NCI-H460 (cell line): Measurements from ENCODE around the gene ALDH1A3. TPM values are rescaled to one million over a fixed set of nuclear protein-coding genes. Genes with fewer than 3 reads are reported as not detected.
"Not testable (repeated sequence)": the region's sequence is repeated elsewhere in the genome, so short reads cannot be mapped to it uniquely, and the experiment has no call there.

Experiments
- DNase-seq: peaks from one replicate; pipeline ENCODE4 v3.0.0-alpha.2; 2016; ENCODE audit warnings: low read depth; ENCODE audit errors: extremely low read depth
- polyA plus RNA-seq: library from polyadenylated mRNA; depleted of rRNA; stranded (reverse); fragments of >200 nt; gene quantifications from 2 replicates; pipeline ENCODE4 v1.2.3, GENCODE V29; 2014; cell fraction: nucleus; rRNA removed
- total RNA-seq: library from RNA; depleted of rRNA; stranded (reverse); fragments of >200 nt; shearing (Covaris generic); gene quantifications from 2 replicates; pipeline ENCODE4 v1.2.3, GENCODE V29; 2014; rRNA removed

Gene ALDH1A3
- total RNA-seq: 1.4 and 1.9 TPM in 2 replicates
- polyA plus RNA-seq: 2.2 and 2.3 TPM in 2 replicates

- DNase-seq: peak; percentile 34
Measured at GRCh38 chr15:100879464-100880138, at the start of gene ALDH1A3. ALDH1A3 (plus strand) TSS chr15:100879831; CDS start chr15:100879908, 77 bp downstream.

GRCh38 chr15:100831467-100831866, 48.2 kb upstream of the ALDH1A3 start:
- no peak for DNase-seq

- DNase-seq: no peak
Measured at GRCh38 chr15:100832149-100832942, 47.3 kb upstream of the ALDH1A3 start.

- no peak for DNase-seq
Measured at GRCh38 chr15:100833417-100834389, 45.9 kb upstream of the ALDH1A3 start.

GRCh38 chr15:100834731-100835130, 44.9 kb upstream of the ALDH1A3 start:
- DNase-seq: no peak

- DNase-seq: no peak
Measured at GRCh38 chr15:100835636-100836035, 44.0 kb upstream of the ALDH1A3 start.

GRCh38 chr15:100836501-100836900, 43.1 kb upstream of the ALDH1A3 start:
- DNase-seq: no peak

- no peak for DNase-seq
Measured at GRCh38 chr15:100841426-100841825, 38.2 kb upstream of the ALDH1A3 start.

- DNase-seq: no peak
Measured at GRCh38 chr15:100842756-100843730, 36.6 kb upstream of the ALDH1A3 start.

- no peak for DNase-seq
Measured at GRCh38 chr15:100844167-100844566, 35.5 kb upstream of the ALDH1A3 start.

- no peak for DNase-seq
Measured at GRCh38 chr15:100844778-100845177, 34.9 kb upstream of the ALDH1A3 start.

GRCh38 chr15:100847194-100847593, 32.4 kb upstream of the ALDH1A3 start:
- no peak for DNase-seq

- peak; percentile 18 for DNase-seq
Measured at GRCh38 chr15:100849021-100849854, 30.4 kb upstream of the ALDH1A3 start.

- DNase-seq: no peak
Measured at GRCh38 chr15:100849855-100850218, 29.8 kb upstream of the ALDH1A3 start.

GRCh38 chr15:100851428-100852015, 28.1 kb upstream of the ALDH1A3 start:
- DNase-seq: not testable (repeated sequence)

GRCh38 chr15:100852630-100853029, 27.0 kb upstream of the ALDH1A3 start:
- no peak for DNase-seq

GRCh38 chr15:100853676-100854440, 25.8 kb upstream of the ALDH1A3 start:
- no peak for DNase-seq

GRCh38 chr15:100856867-100857266, 22.8 kb upstream of the ALDH1A3 start:
- DNase-seq: no peak
